ENCODE data around the gene CD86. TPM values are rescaled to one million over a fixed set of nuclear protein-coding genes. Genes with fewer than 3 reads are reported as not detected.
A peak's percentile ranks its signal among the peaks of the same experiment; 100 is the strongest.

The CD86 gene
- total and polyA plus RNA-seq, 2 of the 8 experiments (the other 6 are each of a cell fraction or from before 2014, with no cell fraction given) = 0.12 to 0.30 TPM

- TF ChIP-seq CHD7 (IDR thresholded peaks at IDR 0.05; ENCODE audit: insufficient replicate concordance, low read length) (no peak), POLR2AphosphoS5 (IDR thresholded peaks at IDR 0.05; ENCODE audit: low read depth, low read length) (no peak), RAD21 (IDR thresholded peaks at IDR 0.05 in 1 of 2, conservative IDR thresholded peaks at IDR 0.05 in 1 of 2; ENCODE audit: low read depth in 2 of 2, low read length in 2 of 2) (peak; percentile 13 to 15; a peak in 2 of 4 replicates), ATF3 (IDR thresholded peaks at IDR 0.05; ENCODE audit: insufficient read depth, low read depth, low read length) (no peak), SUZ12 (IDR thresholded peaks at IDR 0.05; ENCODE audit: low read length) (no peak), CHD1 (IDR thresholded peaks at IDR 0.05; ENCODE audit: low read depth, low read length) (no peak), EZH2 (IDR thresholded peaks at IDR 0.05; ENCODE audit: low read depth, low read length, severe bottlenecking) (no peak)
Measured at GRCh38 chr3:122112754-122113153, 57.6 kb downstream of the CD86 start (continued).
